GM12865 (cell line): ENCODE results near the gene MERTK.
"Not testable (repeated sequence)": the region's sequence is repeated elsewhere in the genome, so short reads cannot be mapped to it uniquely, and the experiment has no call there.

ENCODE experiments used
- DNase-seq: peaks from one replicate; pipeline ENCODE4 v3.0.0; 2010; ENCODE audit warnings: low read depth
- H3K4me3 ChIP-seq: 2 replicates; pipeline ENCODE4 v1.5.1; 2011; ENCODE audit warnings: mild to moderate bottlenecking, low read depth, low read length, control low read depth
- CTCF ChIP-seq: IDR thresholded peaks from 2 replicates; pipeline ENCODE4 v1.5.1; 2011; ENCODE audit warnings: low read length, control low read depth, low read depth, inconsistent platforms; ENCODE audit not compliant: insufficient read depth; ENCODE audit errors: missing control alignments

MERTK gene

DNA sequence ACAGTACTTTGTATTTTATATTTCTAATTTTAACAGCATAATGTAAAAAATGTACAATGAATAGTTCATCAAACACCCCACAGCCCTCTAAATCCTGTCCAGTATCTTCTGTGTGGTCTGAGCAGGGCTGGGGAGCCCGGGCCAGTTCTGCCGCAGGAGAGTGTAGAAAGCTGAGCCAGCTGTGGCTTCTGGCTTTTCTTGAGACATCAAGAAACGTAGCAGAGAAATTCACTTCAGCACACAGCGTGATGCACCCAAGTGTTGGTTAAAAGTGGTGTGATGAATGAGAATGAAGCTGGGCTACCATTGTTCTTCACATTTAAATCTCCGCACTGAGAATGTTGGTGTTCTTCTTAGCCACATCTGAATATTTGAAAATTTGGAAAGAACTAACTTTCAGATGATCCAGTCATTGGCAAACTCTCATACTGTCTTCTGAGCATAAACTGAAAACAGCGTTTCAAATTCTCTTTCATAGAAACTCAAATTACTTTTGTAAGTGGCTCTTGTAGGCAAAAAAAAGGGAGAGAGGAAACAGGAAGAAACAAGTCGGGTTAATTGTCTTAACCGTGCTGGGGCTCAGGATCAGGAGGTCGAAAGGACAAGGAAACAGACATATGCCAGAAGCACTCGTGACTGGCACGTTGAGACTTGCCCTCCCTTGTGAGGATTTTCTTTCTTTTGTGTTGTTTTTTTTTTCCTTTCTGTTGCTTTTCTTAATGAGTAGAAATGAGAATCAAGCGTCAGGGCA, 133.2 kb downstream of the MERTK start:
- no peak overlapping the region for H3K4me3 ChIP-seq
- no peak for TF ChIP-seq CTCF
- peak; percentile 18 for DNase-seq

DNA sequence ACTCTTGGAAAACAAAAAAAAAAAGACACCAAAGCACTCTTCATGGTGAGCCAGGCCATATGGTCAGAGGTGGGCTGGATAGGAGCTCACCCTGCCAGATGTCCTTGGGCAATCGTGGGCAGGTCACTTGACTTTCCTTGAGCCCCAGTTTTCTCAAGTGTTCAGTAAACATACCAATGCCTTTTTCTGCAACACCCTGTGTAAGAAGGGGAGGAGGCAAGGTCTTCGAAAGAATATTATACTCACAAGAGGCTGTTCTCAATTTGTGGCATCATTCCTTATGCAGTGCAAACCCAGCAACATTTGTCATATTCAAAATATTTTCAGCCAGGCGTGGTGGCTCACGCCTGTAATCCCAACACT, 133.8 kb downstream of the MERTK start:
- H3K4me3 ChIP-seq: no peak overlapping the region
- TF ChIP-seq CTCF: no peak
- no peak for DNase-seq

GRCh38 chr2:112032689-112033465, 134.5 kb downstream of the MERTK start:
- no peak overlapping the region for H3K4me3 ChIP-seq
- DNase-seq: no peak
- TF ChIP-seq CTCF: no peak

DNA sequence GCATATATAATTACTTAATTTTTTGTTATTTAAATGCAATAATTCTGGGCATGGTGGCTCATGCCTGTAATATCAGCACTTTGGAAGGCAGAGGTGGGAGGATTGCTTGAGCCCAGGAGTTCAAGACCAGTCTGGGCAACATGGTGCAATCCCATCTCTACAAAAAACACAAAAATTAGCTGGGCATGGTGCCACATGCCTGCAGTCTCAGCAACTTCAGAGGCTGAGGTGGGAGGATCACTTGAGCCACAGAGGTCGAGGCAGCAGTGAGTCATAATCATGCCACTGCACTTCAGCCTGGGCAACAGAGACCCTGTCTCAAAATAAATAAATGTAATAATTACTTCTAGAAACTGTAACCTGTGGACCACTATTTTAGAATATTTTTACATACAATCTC, 135.2 kb downstream of the MERTK start:
- no peak for DNase-seq
- no peak for TF ChIP-seq CTCF
- no peak overlapping the region for H3K4me3 ChIP-seq

GRCh38 chr2:112034924-112035323, 136.5 kb downstream of the MERTK start:
- no peak for TF ChIP-seq CTCF
- no peak overlapping the region for H3K4me3 ChIP-seq

GRCh38 chr2:112035786-112036185, 137.4 kb downstream of the MERTK start:
- no peak for TF ChIP-seq CTCF
- H3K4me3 ChIP-seq: no peak overlapping the region
- no peak for DNase-seq

More at GRCh38 chr2:112034924-112035323, 136.5 kb downstream of the MERTK start:
- DNase-seq: no peak

DNA sequence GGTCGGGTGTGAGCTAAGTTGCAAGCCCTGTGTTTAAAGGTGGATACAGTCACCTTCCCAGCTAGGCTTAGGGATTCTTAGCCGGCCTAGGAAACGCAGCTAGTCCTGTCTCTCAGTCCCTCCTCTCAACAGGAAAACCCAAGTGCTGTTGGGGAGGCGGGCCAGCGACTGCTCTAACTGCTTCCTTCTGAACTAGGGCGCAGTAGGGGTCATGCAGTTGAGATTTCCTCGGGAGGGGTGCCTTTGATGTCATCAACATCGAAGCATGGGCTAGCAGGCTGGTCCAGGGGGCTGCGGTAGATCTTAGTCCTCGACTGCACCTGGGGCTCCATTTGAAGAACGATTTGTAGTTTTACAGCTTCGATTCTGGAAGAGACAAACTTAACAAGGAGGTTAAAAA, 141.1 kb downstream of the MERTK start:
- H3K4me3 ChIP-seq, DNase-seq: not testable (repeated sequence)

DNA sequence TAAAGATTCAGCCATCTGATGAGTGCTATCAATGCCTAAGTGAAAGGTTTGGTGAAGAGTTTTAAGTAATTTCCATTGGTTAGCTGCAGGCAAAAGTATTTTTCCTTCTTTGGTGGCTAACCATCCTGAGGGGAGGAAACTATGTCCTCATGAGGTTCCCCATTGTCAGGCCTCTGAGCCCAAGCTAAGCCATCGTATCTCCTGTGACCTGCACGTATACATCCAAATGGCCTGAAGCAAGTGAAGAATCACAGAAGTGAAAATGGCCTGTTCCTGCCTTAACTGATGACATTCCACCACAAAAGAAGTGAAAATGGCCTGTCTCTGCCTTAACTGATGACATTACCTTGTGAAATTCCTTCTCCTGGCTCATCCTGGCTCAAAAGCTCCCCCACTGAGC, 141.7 kb downstream of the MERTK start:
- not testable (repeated sequence) for DNase-seq, H3K4me3 ChIP-seq

DNA sequence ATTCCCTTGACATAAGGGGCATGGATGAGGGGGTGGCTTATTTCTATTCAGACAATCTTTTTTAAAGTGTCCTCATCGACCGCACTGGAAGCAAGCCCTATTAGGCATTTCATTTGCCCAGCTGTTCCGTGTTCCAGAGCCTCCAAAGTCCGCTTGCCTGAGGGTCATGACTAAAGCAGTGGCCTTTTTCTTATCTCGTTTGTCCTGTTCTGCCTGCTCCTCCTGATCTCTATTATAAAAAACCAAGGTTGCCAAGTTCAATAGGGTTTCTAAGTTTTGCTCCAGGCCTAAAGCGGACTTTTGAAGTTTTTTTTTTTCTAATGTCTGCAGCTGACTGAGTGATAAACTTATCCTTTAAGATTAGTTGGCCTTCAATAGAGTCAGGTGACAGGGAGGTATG, 143.1 kb downstream of the MERTK start:
- not testable (repeated sequence) for H3K4me3 ChIP-seq, DNase-seq
